Measurements from ENCODE around the gene ODAD2.

Gene ODAD2

GRCh38 chr10:27770181-27770580 lies 228.7 kb downstream of the ODAD2 start:
- in situ Hi-C loops (cut with HindIII; ENCODE audit: low sequenced_read_pairs) = no loop called here
- no peak for TF ChIP-seq CTCF (IDR thresholded peaks at IDR 0.05; ENCODE audit: low read depth, low read length, missing control alignments)
- DNase-seq (ENCODE audit: low read depth) = no peak
- H3K4me3 ChIP-seq (ENCODE audit: low read depth, low read length) = no peak overlapping the region
